GM12891 (cell line): Measurements from ENCODE around the gene CWC22.
"Not testable (repeated sequence)": the region's sequence is repeated elsewhere in the genome, so short reads cannot be mapped to it uniquely, and the experiment has no call there.

Experiments
- PAX5 ChIP-seq: IDR thresholded peaks from 2 replicates; pipeline ENCODE4 v1.6.1; 2011; ENCODE audit warnings: low read length, moderate library complexity, mild to moderate bottlenecking; ENCODE audit not compliant: insufficient read depth, severe bottlenecking
- POLR2A ChIP-seq: IDR thresholded peaks from 2 replicates; pipeline ENCODE4 v1.6.1; 2011; ENCODE audit warnings: low read depth, low read length, control low read depth
- POLR2AphosphoS5 ChIP-seq: IDR thresholded peaks from 2 replicates; pipeline ENCODE4 v1.6.1; 2011; ENCODE audit warnings: low read depth, low read length, control low read depth
- POU2F2 ChIP-seq: IDR thresholded peaks from 2 replicates; pipeline ENCODE4 v1.6.1; 2011; ENCODE audit warnings: low read depth, mild to moderate bottlenecking, control low read depth, low read length, moderate library complexity
- SPI1 ChIP-seq: IDR thresholded peaks from 2 replicates; pipeline ENCODE4 v1.6.1; 2011; ENCODE audit warnings: low read depth, low read length, control low read depth
- TAF1 ChIP-seq: IDR thresholded peaks from 2 replicates; pipeline ENCODE4 v1.6.1; 2011; ENCODE audit warnings: low read depth, low read length, control low read depth

GRCh38 chr2:179958251-179958650, 48.8 kb downstream of the CWC22 start:
- not testable (repeated sequence) for TF ChIP-seq POLR2A, POLR2AphosphoS5, PAX5, TAF1, POU2F2, SPI1
